ENCODE measurements around the gene HEPACAM. TPM values are rescaled to one million over a fixed set of nuclear protein-coding genes. Genes with fewer than 3 reads are reported as not detected.

HEPACAM gene
- total and polyA plus RNA-seq, 2 donors (not counting 3 experiments of a cell fraction or from before 2014, with no cell fraction given) = not detected

GRCh38 chr11:124878759-124879492 is 56.9 kb downstream of the HEPACAM start:
- ChIA-PET CTCF (interaction anchor here (1.4 to 3.5 kb wide), 4 partner anchors 13 to 74 kb away, joined by 3 to 70 read pairs (median 4); partner anchors contain the start of gene ROBO4), POLR2A (interaction anchor here (0.7 to 1.4 kb wide), 5 partner anchors 11 to 204 kb away, joined by 3 to 5 read pairs (median 4); partner anchors contain the start of gene ROBO4)
- H2AFZ ChIP-seq (ENCODE audit: low read depth, low read length) = no peak overlapping the region
- FAIRE-seq (no peak), DNase-seq (ENCODE audit: low read depth, low spot score) (no peak)
- no peak for TF ChIP-seq GATA2 (IDR thresholded peaks at IDR 0.05; ENCODE audit: insufficient read depth, insufficient read length, low read depth, low read length)
- TF ChIP-seq JUN (IDR thresholded peaks at IDR 0.05; ENCODE audit: borderline replicate concordance, insufficient read depth, insufficient read length, low read depth) = no peak
- TF ChIP-seq POLR2A (IDR thresholded peaks at IDR 0.05; ENCODE audit: low read depth, low read length) = peak; percentile 86
- no peak for TF ChIP-seq FOS (IDR thresholded peaks at IDR 0.05; ENCODE audit: borderline replicate concordance, insufficient read depth, low read length)
- TF ChIP-seq MAX (IDR thresholded peaks at IDR 0.05; ENCODE audit: insufficient read depth, insufficient read length) = no peak
- TF ChIP-seq CTCF (IDR thresholded peaks at IDR 0.05; ENCODE audit: extremely low read depth in 1 of 2, insufficient read depth in 1 of 2, low read depth in 1 of 2, low read length in 2 of 2) = no peak
- TF ChIP-seq EZH2 (IDR thresholded peaks at IDR 0.05; ENCODE audit: borderline replicate concordance, low read depth, low read length, severe bottlenecking) = no peak
- TF ChIP-seq POLR2AphosphoS5 (IDR thresholded peaks at IDR 0.05; ENCODE audit: insufficient read depth, low read depth, low read length) = peak; percentile 93
- TF ChIP-seq MYC (IDR thresholded peaks at IDR 0.05; ENCODE audit: low read depth, low read length) = no peak
- peaks cover 0 to 2% of the 10 kb centered on the region in 2 experiments for H3K27me3 ChIP-seq (ENCODE audit: control insufficient read depth in 2 of 2, insufficient read depth in 2 of 2, low read length in 2 of 2)
- peaks cover 39% of the 10 kb centered on the region for H3K4me1 ChIP-seq (ENCODE audit: control insufficient read depth, extremely low read depth, insufficient read depth, low read length)
- no peak overlapping the region for H3K9ac ChIP-seq (replicated peaks; ENCODE audit: extremely low read depth, insufficient read depth, low read length)
- H3K4me3 ChIP-seq (replicated peaks in 1 of 3; ENCODE audit: insufficient read depth in 1 of 3, low read depth in 1 of 3, low read length in 3 of 3) = no peak overlapping the region
- no peaks in the 10 kb centered on the region for H3K79me2 ChIP-seq (ENCODE audit: control insufficient read depth, insufficient read depth, low read length)
- H3K27ac ChIP-seq (ENCODE audit: insufficient read depth, low read depth, low read length) = no peak overlapping the region
- dilution Hi-C loops (cut with MboI; ENCODE audit: extremely low pct_ligation_motif_present, low sequenced_read_pairs) = no loop called here
- no peak overlapping the region for H3K4me2 ChIP-seq (ENCODE audit: insufficient read depth, low read length)
- H3K9me1 ChIP-seq (replicated peaks; ENCODE audit: control insufficient read depth, extremely low read depth, insufficient read depth, low read length) = no peaks in the 10 kb centered on the region
- H3K36me3 ChIP-seq (ENCODE audit: control insufficient read depth in 2 of 2, extremely low read depth in 1 of 2, insufficient read depth in 2 of 2, low read length in 2 of 2) = no peaks in the 10 kb centered on the region
- no TSS peak for BruUV-seq (replicated peaks)
- no peaks in the 10 kb centered on the region for H3K9me3 ChIP-seq (replicated peaks; ENCODE audit: control insufficient read depth, insufficient read depth, low read length)
- intact Hi-C loops (cut with micrococcal nuclease) = no loop called here
- H4K20me1 ChIP-seq (replicated peaks; ENCODE audit: control insufficient read depth, extremely low read depth, insufficient read depth, low read length) = no peaks in the 10 kb centered on the region

Data from endothelial cell of umbilical vein (primary cell).